HL-60 (cell line): ENCODE measurements around the gene RSPO3.

Source experiments
- CTCF ChIP-seq: IDR thresholded peaks from one replicate; pipeline ENCODE4 v1.5.1; 2011; ENCODE audit warnings: low read length, control low read depth, inconsistent platforms; ENCODE audit not compliant: insufficient read depth
- GABPA ChIP-seq: IDR thresholded peaks from 2 replicates; pipeline ENCODE4 v1.6.1; 2012; ENCODE audit warnings: low read depth
- POLR2AphosphoS5 ChIP-seq: IDR thresholded peaks from 2 replicates; pipeline ENCODE4 v1.6.1; 2012; ENCODE audit warnings: low read depth
- REST ChIP-seq: IDR thresholded peaks from 2 replicates; pipeline ENCODE4 v1.6.1; 2012; ENCODE audit warnings: low read depth; ENCODE audit not compliant: insufficient replicate concordance

DNA sequence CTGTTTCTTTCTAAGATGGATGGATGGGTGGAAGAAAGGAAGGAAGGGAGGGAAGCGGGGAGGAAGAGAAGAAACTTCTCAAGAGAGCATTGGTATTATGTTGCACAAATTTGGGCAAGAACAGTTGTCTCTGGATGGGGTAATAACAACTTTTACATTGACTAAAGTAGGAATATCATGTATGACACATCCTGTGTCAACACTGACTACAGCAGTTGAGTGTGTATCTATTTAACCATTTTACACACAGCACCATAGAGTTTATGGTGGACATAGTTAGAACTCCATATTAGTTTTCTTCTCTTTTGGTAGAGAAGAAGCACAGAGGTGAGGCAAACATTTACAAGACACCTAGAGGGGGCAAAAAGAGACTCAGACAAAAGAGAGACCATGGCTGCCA lies 103.9 kb downstream of the RSPO3 start:
- TF ChIP-seq CTCF (no peak), POLR2AphosphoS5 (no peak), REST (no peak), GABPA (no peak)
